HG03108 (cell line): ENCODE results near the gene ATG7.

Experiments
- ATAC-seq: cut with Tn5 transposase; IDR thresholded peaks from one replicate; pipeline ENCODE4 v1.9.1; 2021; ENCODE audit warnings: moderate library complexity; ENCODE audit not compliant: unreplicated experiment

ATG7 gene

GRCh38 chr3:11548721-11549131 is 276.5 kb downstream of the ATG7 start:
- no peak for ATAC-seq

- no peak for ATAC-seq
Measured at GRCh38 chr3:11549580-11550140, 277.5 kb downstream of the ATG7 start.

- ATAC-seq, result no peak
Measured at GRCh38 chr3:11551036-11551435, 278.8 kb downstream of the ATG7 start.

- no peak for ATAC-seq
Measured at GRCh38 chr3:11552289-11553264, 280.4 kb downstream of the ATG7 start.

GRCh38 chr3:11553436-11554235 is 281.4 kb downstream of the ATG7 start:
- no peak for ATAC-seq

GRCh38 chr3:11554236-11554610 is 282.0 kb downstream of the ATG7 start:
- no peak for ATAC-seq

- no peak for ATAC-seq
Measured at GRCh38 chr3:11554666-11555065, 282.5 kb downstream of the ATG7 start.

GRCh38 chr3:11555211-11555782 is 283.1 kb downstream of the ATG7 start:
- no peak for ATAC-seq

GRCh38 chr3:11555881-11556633 is 283.9 kb downstream of the ATG7 start:
- ATAC-seq, result no peak

GRCh38 chr3:11556851-11557644 is 284.9 kb downstream of the ATG7 start:
- no peak for ATAC-seq

- no peak for ATAC-seq
Measured at GRCh38 chr3:11558002-11558401, 285.8 kb downstream of the ATG7 start.

GRCh38 chr3:11558411-11558903 is 286.3 kb downstream of the ATG7 start:
- ATAC-seq, result no peak

GRCh38 chr3:11558918-11559815 is 287.0 kb downstream of the ATG7 start:
- no peak for ATAC-seq

- no peak for ATAC-seq
Measured at GRCh38 chr3:11559816-11560633, 287.8 kb downstream of the ATG7 start.

- no peak for ATAC-seq
Measured at GRCh38 chr3:11560746-11561145, 288.5 kb downstream of the ATG7 start.

- ATAC-seq, result no peak
Measured at GRCh38 chr3:11562277-11562881, 290.2 kb downstream of the ATG7 start.

- no peak for ATAC-seq
Measured at GRCh38 chr3:11563159-11563864, 291.1 kb downstream of the ATG7 start.
